H9 (cell line): Measurements from ENCODE around the gene KCNIP3. TPM values are rescaled to one million over a fixed set of nuclear protein-coding genes. Genes with fewer than 3 reads are reported as not detected.

Experiments
- DNase-seq: peaks from one replicate; pipeline ENCODE4 v3.0.0-alpha.2; 2017
- H2AFZ ChIP-seq: one replicate; pipeline ENCODE4 v1.6.1; 2013; ENCODE audit warnings: mild to moderate bottlenecking, low read length, control low read depth, moderate library complexity
- H2AK5ac ChIP-seq: 2 replicates; pipeline ENCODE4 v1.6.1; 2013; ENCODE audit warnings: low read length, control low read depth, mixed read lengths; ENCODE audit not compliant: insufficient read length
- H2BK120ac ChIP-seq: one replicate; pipeline ENCODE4 v1.6.1; 2013; ENCODE audit warnings: low read depth, mild to moderate bottlenecking, low read length, control low read depth, inconsistent platforms; ENCODE audit not compliant: poor library complexity, severe bottlenecking
- H2BK12ac ChIP-seq: 2 replicates; pipeline ENCODE4 v1.6.1; 2013; ENCODE audit warnings: low read length, control low read depth, mixed read lengths, low read depth; ENCODE audit not compliant: insufficient read length
- H2BK15ac ChIP-seq: 2 replicates; pipeline ENCODE4 v1.6.1; 2013; ENCODE audit warnings: low read depth, low read length, control low read depth
- H2BK20ac ChIP-seq: one replicate; pipeline ENCODE4 v1.6.1; 2013; ENCODE audit warnings: low read depth, mild to moderate bottlenecking, low read length, control low read depth, inconsistent platforms; ENCODE audit not compliant: poor library complexity, severe bottlenecking
- H2BK5ac ChIP-seq: 2 replicates; pipeline ENCODE4 v1.6.1; 2013; ENCODE audit warnings: low read length, control low read depth, mixed read lengths; ENCODE audit not compliant: insufficient read length
- H3K14ac ChIP-seq: 2 replicates; pipeline ENCODE4 v1.6.1; 2013; ENCODE audit warnings: low read length, control low read depth; ENCODE audit not compliant: insufficient read depth
- H3K18ac ChIP-seq: 2 replicates; pipeline ENCODE4 v1.6.1; 2013; ENCODE audit warnings: low read depth, mild to moderate bottlenecking, mixed read lengths, low read length, control low read depth; ENCODE audit not compliant: insufficient read length
- H3K23ac ChIP-seq: 2 replicates; pipeline ENCODE4 v1.6.1; 2013; ENCODE audit warnings: low read length, control low read depth, mixed read lengths, low read depth; ENCODE audit not compliant: insufficient read length
- H3K23me2 ChIP-seq: 2 replicates; pipeline ENCODE4 v1.6.1; 2013; ENCODE audit warnings: low read depth, mild to moderate bottlenecking, mixed read lengths, low read length, control low read depth; ENCODE audit not compliant: insufficient read length, poor library complexity, severe bottlenecking
- H3K27ac ChIP-seq: 2 replicates; pipeline ENCODE4 v1.5.1; 2013; ENCODE audit warnings: low read length, control low read depth, mixed read lengths, low read depth; ENCODE audit not compliant: insufficient read length
- H3K27me3 ChIP-seq: 2 replicates; pipeline ENCODE4 v1.6.1; 2013; ENCODE audit warnings: low read length, control low read depth, inconsistent platforms; ENCODE audit not compliant: insufficient read depth
- H3K4ac ChIP-seq: 2 replicates; pipeline ENCODE4 v1.6.1; 2013; ENCODE audit warnings: low read depth, mild to moderate bottlenecking, control low read depth, inconsistent platforms, low read length, moderate library complexity
- H3K4me1 ChIP-seq: 2 replicates; pipeline ENCODE4 v1.6.1; 2013; ENCODE audit warnings: low read length, control low read depth, inconsistent platforms; ENCODE audit not compliant: insufficient read depth
- H3K4me2 ChIP-seq: 2 replicates; pipeline ENCODE4 v1.6.1; 2013; ENCODE audit warnings: low read length, control low read depth, mixed read lengths; ENCODE audit not compliant: insufficient read length, insufficient read depth
- H3K56ac ChIP-seq: 2 replicates; pipeline ENCODE4 v1.6.1; 2013; ENCODE audit warnings: low read depth, mild to moderate bottlenecking, mixed read lengths, low read length, control low read depth; ENCODE audit not compliant: insufficient read length
- H3K79me1 ChIP-seq: 2 replicates; pipeline ENCODE4 v1.6.1; 2013; ENCODE audit warnings: low read depth, mild to moderate bottlenecking, moderate library complexity, low read length, control low read depth, inconsistent platforms; ENCODE audit not compliant: insufficient read depth, poor library complexity, severe bottlenecking
- H3K79me2 ChIP-seq: 2 replicates; pipeline ENCODE4 v1.6.1; 2013; ENCODE audit warnings: low read length, control low read depth, inconsistent platforms; ENCODE audit not compliant: insufficient read depth
- H3K9ac ChIP-seq: 2 replicates; pipeline ENCODE4 v1.6.1; 2013; ENCODE audit warnings: low read length, control low read depth, mixed read lengths; ENCODE audit not compliant: insufficient read length; ENCODE audit errors: extremely low read depth
- H3K9me3 ChIP-seq: one replicate; pipeline ENCODE4 v1.6.1; 2013; ENCODE audit warnings: low read depth, low read length, inconsistent platforms; ENCODE audit not compliant: control insufficient read depth
- H3T11ph ChIP-seq: one replicate; pipeline ENCODE4 v1.6.1; 2013; ENCODE audit warnings: mild to moderate bottlenecking, low read length, control low read depth, inconsistent platforms
- H4K20me1 ChIP-seq: one replicate; pipeline ENCODE4 v1.6.1; 2013; ENCODE audit not compliant: control insufficient read depth, insufficient read length, insufficient read depth
- H4K5ac ChIP-seq: 2 replicates; pipeline ENCODE4 v1.6.1; 2013; ENCODE audit warnings: low read depth, mild to moderate bottlenecking, mixed read lengths, low read length, control low read depth; ENCODE audit not compliant: insufficient read length
- H4K8ac ChIP-seq: replicated peaks from 2 replicates; pipeline ENCODE4 v1.6.1; 2013; ENCODE audit warnings: low read length, control low read depth, mixed read lengths, low read depth; ENCODE audit not compliant: insufficient read length
- H4K91ac ChIP-seq: 2 replicates; pipeline ENCODE4 v1.6.1; 2013; ENCODE audit warnings: low read depth, mild to moderate bottlenecking, moderate library complexity, mixed read lengths, low read length, control low read depth; ENCODE audit not compliant: insufficient read length
- H3K27ac Mint-ChIP-seq, 3 experiments: 2 replicates in 2 of 3; 3 replicates in 1 of 3; pipeline ENCODE4 v1.8.0; 2020 to 2021; ENCODE audit warnings: mixed read lengths in 3 of 3, mild to moderate bottlenecking in 1 of 3, moderate library complexity in 1 of 3
- H3K27me3 Mint-ChIP-seq: 2 replicates; pipeline ENCODE4 v1.8.0; 2021; ENCODE audit warnings: low read depth, mild to moderate bottlenecking, moderate library complexity, mixed read lengths
- H3K36me3 Mint-ChIP-seq, 3 experiments: 2 replicates in 2 of 3; 3 replicates in 1 of 3; pipeline ENCODE4 v1.8.0; 2020 to 2021; ENCODE audit warnings: low read depth in 3 of 3, mixed read lengths in 3 of 3; ENCODE audit not compliant: insufficient read depth in 1 of 3
- H3K4me1 Mint-ChIP-seq, 2 experiments: 2 replicates each; pipeline ENCODE4 v1.8.0; 2020; ENCODE audit warnings: mixed read lengths in 2 of 2
- H3K4me3 Mint-ChIP-seq, 2 experiments: 2 replicates in 1 of 2; 3 replicates in 1 of 2; pipeline ENCODE4 v1.8.0; 2020 to 2021; ENCODE audit warnings: mild to moderate bottlenecking in 2 of 2, mixed read lengths in 2 of 2, moderate library complexity in 1 of 2
- H3K9me3 Mint-ChIP-seq, 2 experiments: 2 replicates in 1 of 2; 3 replicates in 1 of 2; pipeline ENCODE4 v1.8.0; 2020; ENCODE audit warnings: mild to moderate bottlenecking in 2 of 2, mixed read lengths in 2 of 2, moderate library complexity in 1 of 2
- WGBS: extraction: QIAGEN DNeasy Blood & Tissue Kit; methylation state at CpG from one replicate; pipeline ENCODE4 v1.1.7; 2013; ENCODE audit warnings: missing lambda C conversion rate, low lambda C conversion rate, mixed read lengths; ENCODE audit not compliant: insufficient read length; ENCODE audit errors: extremely low coverage; 5-methylcytosine and 5-hydroxymethylcytosine counted together
- total RNA-seq: library from RNA; stranded (reverse); gene quantifications from 2 replicates; pipeline ENCODE4 v1.2.1, GENCODE V29; 2021
- TF ChIP-seq, protein P1 (sequence below): fragments of 200-600 bp; sonication (generic); conservative IDR thresholded peaks from 3 replicates; pipeline ENCODE4 v1.8.0; 2021; ENCODE audit warnings: antibody characterized with exemption, mild to moderate bottlenecking

The KCNIP3 gene
- total RNA-seq, 1 experiment from 2014 or later = 1.5 TPM

DNA sequence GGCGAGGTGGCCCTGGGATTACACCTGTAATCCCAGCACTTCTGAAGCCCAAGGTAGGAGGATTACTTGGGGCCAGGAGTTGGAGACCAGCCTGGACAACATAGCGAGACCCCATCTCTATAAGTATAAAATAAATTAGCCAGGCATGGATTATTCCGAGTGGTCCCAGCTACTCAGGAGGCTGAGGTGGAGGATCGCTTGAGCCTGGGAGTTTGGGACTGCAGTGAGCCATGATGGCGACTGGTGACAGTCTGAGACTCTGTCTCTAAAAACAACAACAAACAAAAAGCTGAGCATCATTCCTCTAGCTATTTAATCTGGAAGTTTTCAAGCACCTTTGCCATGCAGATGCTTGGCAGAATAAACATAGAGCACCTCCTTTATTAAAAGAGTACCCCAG lies 83.6 kb downstream of the KCNIP3 start:
- Histone ChIP-seq H2BK20ac (no peak overlapping the region), H2AK5ac (no peak overlapping the region), H3K4ac (no peak overlapping the region), H2BK5ac (no peak overlapping the region), H2AFZ (no peak overlapping the region), H4K20me1 (no peaks in the 10 kb centered on the region), H3T11ph (no peak overlapping the region), H3K79me1 (no peaks in the 10 kb centered on the region), H2BK12ac (no peak overlapping the region), H3K79me2 (no peaks in the 10 kb centered on the region), H3K9ac (no peak overlapping the region), H3K56ac (peak overlapping the region; percentile 51), H4K5ac (no peak overlapping the region), H3K23ac (no peak overlapping the region), H2BK120ac (no peak overlapping the region), H3K27ac (no peak overlapping the region), H3K27me3 (no peaks in the 10 kb centered on the region), H3K18ac (no peak overlapping the region), H4K8ac (no peak overlapping the region), H2BK15ac (no peak overlapping the region), H3K4me1 (no peaks in the 10 kb centered on the region), H3K23me2 (no peaks in the 10 kb centered on the region), H3K14ac (no peak overlapping the region), H4K91ac (no peak overlapping the region), H3K9me3 (no peaks in the 10 kb centered on the region), H3K4me2 (no peak overlapping the region)
- H3K36me3 Mint-ChIP-seq = no peaks in the 10 kb centered on the region
- TF ChIP-seq, protein P1, sequence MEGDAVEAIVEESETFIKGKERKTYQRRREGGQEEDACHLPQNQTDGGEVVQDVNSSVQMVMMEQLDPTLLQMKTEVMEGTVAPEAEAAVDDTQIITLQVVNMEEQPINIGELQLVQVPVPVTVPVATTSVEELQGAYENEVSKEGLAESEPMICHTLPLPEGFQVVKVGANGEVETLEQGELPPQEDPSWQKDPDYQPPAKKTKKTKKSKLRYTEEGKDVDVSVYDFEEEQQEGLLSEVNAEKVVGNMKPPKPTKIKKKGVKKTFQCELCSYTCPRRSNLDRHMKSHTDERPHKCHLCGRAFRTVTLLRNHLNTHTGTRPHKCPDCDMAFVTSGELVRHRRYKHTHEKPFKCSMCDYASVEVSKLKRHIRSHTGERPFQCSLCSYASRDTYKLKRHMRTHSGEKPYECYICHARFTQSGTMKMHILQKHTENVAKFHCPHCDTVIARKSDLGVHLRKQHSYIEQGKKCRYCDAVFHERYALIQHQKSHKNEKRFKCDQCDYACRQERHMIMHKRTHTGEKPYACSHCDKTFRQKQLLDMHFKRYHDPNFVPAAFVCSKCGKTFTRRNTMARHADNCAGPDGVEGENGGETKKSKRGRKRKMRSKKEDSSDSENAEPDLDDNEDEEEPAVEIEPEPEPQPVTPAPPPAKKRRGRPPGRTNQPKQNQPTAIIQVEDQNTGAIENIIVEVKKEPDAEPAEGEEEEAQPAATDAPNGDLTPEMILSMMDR = no peak
- H3K27ac Mint-ChIP-seq = no peak overlapping the region
- no CpG with 5 or more reads among the region's 5 CpGs for WGBS
- no peak for DNase-seq
- H3K9me3 Mint-ChIP-seq = no peaks in the 10 kb centered on the region
- H3K4me1 Mint-ChIP-seq = peaks cover 8 to 18% of the 10 kb centered on the region in 2 experiments
- peaks cover 15% of the 10 kb centered on the region for H3K27me3 Mint-ChIP-seq
- no peak overlapping the region for H3K4me3 Mint-ChIP-seq
